Measurements from ENCODE around the gene MERTK. TPM values are rescaled to one million over a fixed set of nuclear protein-coding genes. Genes with fewer than 3 reads are reported as not detected.

Gene MERTK
- total RNA-seq, 1 experiment from 2014 or later = 225 TPM

GRCh38 chr2:111986116-111986900, 87.9 kb downstream of the MERTK start:
- DNase-seq (ENCODE audit: low read depth, low spot score) = peak; percentile 99
- in situ Hi-C loops (cut with HindIII; ENCODE audit: low pct_unique_long_range_greater_than_20kb, low sequenced_read_pairs) = no loop called here

GRCh38 chr2:111990375-111990774, 92.0 kb downstream of the MERTK start:
- DNase-seq (ENCODE audit: low read depth, low spot score) = no peak
- in situ Hi-C loops (cut with HindIII; ENCODE audit: low pct_unique_long_range_greater_than_20kb, low sequenced_read_pairs) = no loop called here

GRCh38 chr2:111990856-111991255, 92.4 kb downstream of the MERTK start:
- no peak for DNase-seq (ENCODE audit: low read depth, low spot score)
- in situ Hi-C loops (cut with HindIII; ENCODE audit: low pct_unique_long_range_greater_than_20kb, low sequenced_read_pairs) = no loop called here

- DNase-seq (ENCODE audit: low read depth, low spot score) = no peak
- in situ Hi-C loops (cut with HindIII; ENCODE audit: low pct_unique_long_range_greater_than_20kb, low sequenced_read_pairs) = no loop called here
Observed at GRCh38 chr2:111994042-111994441, 95.6 kb downstream of the MERTK start.

GRCh38 chr2:111995148-111995547, 96.7 kb downstream of the MERTK start:
- no peak for DNase-seq (ENCODE audit: low read depth, low spot score)
- in situ Hi-C loops (cut with HindIII; ENCODE audit: low pct_unique_long_range_greater_than_20kb, low sequenced_read_pairs) = no loop called here

- in situ Hi-C loops (cut with HindIII; ENCODE audit: low pct_unique_long_range_greater_than_20kb, low sequenced_read_pairs) = no loop called here
Observed at GRCh38 chr2:111999809-112000208, 101.4 kb downstream of the MERTK start.

GRCh38 chr2:112000399-112001135, 102.2 kb downstream of the MERTK start:
- in situ Hi-C loops (cut with HindIII; ENCODE audit: low pct_unique_long_range_greater_than_20kb, low sequenced_read_pairs) = no loop called here
- DNase-seq (ENCODE audit: low read depth, low spot score) = no peak

More at GRCh38 chr2:111999809-112000208, 101.4 kb downstream of the MERTK start:
- DNase-seq (ENCODE audit: low read depth, low spot score) = no peak

GRCh38 chr2:112001136-112001715, 102.8 kb downstream of the MERTK start:
- no peak for DNase-seq (ENCODE audit: low read depth, low spot score)
- in situ Hi-C loops (cut with HindIII; ENCODE audit: low pct_unique_long_range_greater_than_20kb, low sequenced_read_pairs) = no loop called here

GRCh38 chr2:112001942-112002341, 103.5 kb downstream of the MERTK start:
- in situ Hi-C loops (cut with HindIII; ENCODE audit: low pct_unique_long_range_greater_than_20kb, low sequenced_read_pairs) = no loop called here
- no peak for DNase-seq (ENCODE audit: low read depth, low spot score)

GRCh38 chr2:112003576-112004252, 105.3 kb downstream of the MERTK start:
- no peak for DNase-seq (ENCODE audit: low read depth, low spot score)
- in situ Hi-C loops (cut with HindIII; ENCODE audit: low pct_unique_long_range_greater_than_20kb, low sequenced_read_pairs) = no loop called here

- no peak for DNase-seq (ENCODE audit: low read depth, low spot score)
- in situ Hi-C loops (cut with HindIII; ENCODE audit: low pct_unique_long_range_greater_than_20kb, low sequenced_read_pairs) = no loop called here
Observed at GRCh38 chr2:112004253-112004645, 105.8 kb downstream of the MERTK start.

GRCh38 chr2:112005406-112006075, 107.1 kb downstream of the MERTK start:
- in situ Hi-C loops (cut with HindIII; ENCODE audit: low pct_unique_long_range_greater_than_20kb, low sequenced_read_pairs) = no loop called here
- DNase-seq (ENCODE audit: low read depth, low spot score) = no peak

- in situ Hi-C loops (cut with HindIII; ENCODE audit: low pct_unique_long_range_greater_than_20kb, low sequenced_read_pairs) = no loop called here
- peak; percentile 30 for DNase-seq (ENCODE audit: low read depth, low spot score)
Observed at GRCh38 chr2:112006076-112006410, 107.6 kb downstream of the MERTK start.

- in situ Hi-C loops (cut with HindIII; ENCODE audit: low pct_unique_long_range_greater_than_20kb, low sequenced_read_pairs) = no loop called here
- no peak for DNase-seq (ENCODE audit: low read depth, low spot score)
Observed at GRCh38 chr2:112007493-112007892, 109.1 kb downstream of the MERTK start.

GRCh38 chr2:112008910-112009485, 110.6 kb downstream of the MERTK start:
- in situ Hi-C loops (cut with HindIII; ENCODE audit: low pct_unique_long_range_greater_than_20kb, low sequenced_read_pairs) = no loop called here
- peak; percentile 95 for DNase-seq (ENCODE audit: low read depth, low spot score)

GRCh38 chr2:112010751-112011150, 112.3 kb downstream of the MERTK start:
- no peak for DNase-seq (ENCODE audit: low read depth, low spot score)
- in situ Hi-C loops (cut with HindIII; ENCODE audit: low pct_unique_long_range_greater_than_20kb, low sequenced_read_pairs) = no loop called here

GRCh38 chr2:112012556-112012955, 114.1 kb downstream of the MERTK start:
- in situ Hi-C loops (cut with HindIII; ENCODE audit: low pct_unique_long_range_greater_than_20kb, low sequenced_read_pairs) = no loop called here
- DNase-seq (ENCODE audit: low read depth, low spot score) = no peak
